OCI-LY7 (cell line): ENCODE data around the gene SPOCK1. TPM values are rescaled to one million over a fixed set of nuclear protein-coding genes. Genes with fewer than 3 reads are reported as not detected.

Experiments
- BruUV-seq: library from RNA; stranded (reverse); fragments of 400-500 nt; replicated peaks from 2 replicates; lab custom pipeline; 2021; lab: Mats Ljungman, UMichigan
- CTCF ChIA-PET: fragments of 300-600 bp; sonication (Branson Sonifier 250); formaldehyde crosslinking; loops from one replicate; lab custom pipeline; 2022; ENCODE audit warnings: antibody characterized with exemption; ENCODE audit not compliant: unreplicated experiment; lab: Charles Lee
- POLR2A ChIA-PET: fragments of 300-600 bp; sonication (Branson Sonifier 250); formaldehyde crosslinking; loops from one replicate; lab custom pipeline; 2022; ENCODE audit warnings: antibody characterized with exemption; lab: Charles Lee
- DNase-seq: peaks from one replicate; pipeline ENCODE4 v3.0.0-alpha.2; 2015; ENCODE audit warnings: low spot score
- H2AFZ ChIP-seq: fragments of 200-600 bp; sonication (generic), shearing (Covaris generic); 2 replicates; pipeline ENCODE4 v1.6.1; 2014; ENCODE audit warnings: mild to moderate bottlenecking, antibody characterized with exemption, low read length, moderate library complexity
- H3K27ac ChIP-seq: fragments of 200-600 bp; sonication (generic); 2 replicates; pipeline ENCODE4 v1.5.1; 2014; ENCODE audit warnings: mixed run types, low read depth, mild to moderate bottlenecking, moderate library complexity, low read length, inconsistent platforms; ENCODE audit not compliant: poor library complexity, severe bottlenecking
- H3K36me3 ChIP-seq: fragments of 200-600 bp; sonication (generic); 2 replicates; pipeline ENCODE4 v1.6.1; 2014; ENCODE audit warnings: mild to moderate bottlenecking, antibody characterized with exemption, low read length, moderate library complexity, mixed read lengths; ENCODE audit not compliant: insufficient read depth
- H3K4me1 ChIP-seq: fragments of 200-600 bp; sonication (generic); 2 replicates; pipeline ENCODE4 v1.5.1; 2014; ENCODE audit warnings: mild to moderate bottlenecking, low read length; ENCODE audit not compliant: insufficient read depth, poor library complexity, severe bottlenecking
- H3K4me2 ChIP-seq: fragments of 200-600 bp; sonication (generic); 2 replicates; pipeline ENCODE4 v1.6.1; 2014; ENCODE audit warnings: mild to moderate bottlenecking, low read length
- H3K4me3 ChIP-seq: fragments of 200-600 bp; sonication (generic); 2 replicates; pipeline ENCODE4 v1.5.1; 2014; ENCODE audit warnings: mild to moderate bottlenecking, low read depth, low read length; ENCODE audit not compliant: poor library complexity, severe bottlenecking
- H3K79me2 ChIP-seq: fragments of 200-600 bp; sonication (generic); 2 replicates; pipeline ENCODE4 v1.6.1; 2016; ENCODE audit warnings: low read depth, mild to moderate bottlenecking, low read length, moderate library complexity, mixed read lengths; ENCODE audit not compliant: insufficient read depth
- H3K9me2 ChIP-seq: fragments of 200-600 bp; sonication (generic); 2 replicates; pipeline ENCODE4 v1.6.1; 2016; ENCODE audit warnings: mild to moderate bottlenecking, low read length, mixed read lengths; ENCODE audit not compliant: insufficient read depth
- H3K9me3 ChIP-seq: fragments of 200-600 bp; sonication (generic); 2 replicates; pipeline ENCODE4 v1.6.1; 2014; ENCODE audit warnings: mild to moderate bottlenecking, mixed run types, low read length, mixed read lengths
- H4K20me1 ChIP-seq: fragments of 200-600 bp; sonication (generic); 2 replicates; pipeline ENCODE4 v1.6.1; 2014; ENCODE audit warnings: mild to moderate bottlenecking, antibody characterized with exemption, low read length, moderate library complexity, mixed read lengths; ENCODE audit not compliant: insufficient read depth
- EZH2phosphoT487 ChIP-seq: fragments of 200-600 bp; sonication (generic); IDR thresholded peaks from 2 replicates; pipeline ENCODE4 v1.6.1; 2018; ENCODE audit warnings: low read depth, borderline replicate concordance, mild to moderate bottlenecking, mixed run types, antibody characterized with exemption, low read length, moderate library complexity, mixed read lengths
- intact Hi-C: fragments of 100-400 bp; cut with micrococcal nuclease; formaldehyde crosslinking; loops from one replicate; pipeline ENCODE4 v1.10.0; 2022; ENCODE audit not compliant: unreplicated experiment
- total RNA-seq, 2 experiments: library from RNA; depleted of rRNA in 1 of 2; stranded (reverse); fragments of >200 nt in 1 of 2; shearing (Covaris generic) in 1 of 2; gene quantifications; 2 replicates each; pipeline ENCODE4 v1.2.3, GENCODE V29; 2014 to 2022
- TF ChIP-seq, protein P1 (sequence below): fragments of 200-600 bp; sonication (generic); conservative IDR thresholded peaks from 2 replicates; pipeline ENCODE4 v1.5.1; 2014; ENCODE audit warnings: mild to moderate bottlenecking, antibody characterized with exemption, low read length, moderate library complexity, mixed read lengths

SPOCK1 gene
- total RNA-seq, 2 experiments from 2014 or later: 0.29 to 1.5 TPM

GRCh38 chr5:137303509-137303908 lies 195.6 kb downstream of the SPOCK1 start:
- Histone ChIP-seq H2AFZ (no peak overlapping the region), H3K4me1 (no peaks in the 10 kb centered on the region), H3K36me3 (no peaks in the 10 kb centered on the region), H3K27ac (no peak overlapping the region), H4K20me1 (no peaks in the 10 kb centered on the region), H3K4me2 (no peak overlapping the region), H3K9me2 (no peaks in the 10 kb centered on the region), H3K4me3 (no peak overlapping the region), H3K79me2 (no peaks in the 10 kb centered on the region), H3K9me3 (no peaks in the 10 kb centered on the region)
- TF ChIP-seq EZH2phosphoT487: no peak
- TF ChIP-seq, protein P1, sequence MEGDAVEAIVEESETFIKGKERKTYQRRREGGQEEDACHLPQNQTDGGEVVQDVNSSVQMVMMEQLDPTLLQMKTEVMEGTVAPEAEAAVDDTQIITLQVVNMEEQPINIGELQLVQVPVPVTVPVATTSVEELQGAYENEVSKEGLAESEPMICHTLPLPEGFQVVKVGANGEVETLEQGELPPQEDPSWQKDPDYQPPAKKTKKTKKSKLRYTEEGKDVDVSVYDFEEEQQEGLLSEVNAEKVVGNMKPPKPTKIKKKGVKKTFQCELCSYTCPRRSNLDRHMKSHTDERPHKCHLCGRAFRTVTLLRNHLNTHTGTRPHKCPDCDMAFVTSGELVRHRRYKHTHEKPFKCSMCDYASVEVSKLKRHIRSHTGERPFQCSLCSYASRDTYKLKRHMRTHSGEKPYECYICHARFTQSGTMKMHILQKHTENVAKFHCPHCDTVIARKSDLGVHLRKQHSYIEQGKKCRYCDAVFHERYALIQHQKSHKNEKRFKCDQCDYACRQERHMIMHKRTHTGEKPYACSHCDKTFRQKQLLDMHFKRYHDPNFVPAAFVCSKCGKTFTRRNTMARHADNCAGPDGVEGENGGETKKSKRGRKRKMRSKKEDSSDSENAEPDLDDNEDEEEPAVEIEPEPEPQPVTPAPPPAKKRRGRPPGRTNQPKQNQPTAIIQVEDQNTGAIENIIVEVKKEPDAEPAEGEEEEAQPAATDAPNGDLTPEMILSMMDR: no peak
- intact Hi-C loops: no loop called here
- BruUV-seq: no TSS peak
- no peak for DNase-seq
- ChIA-PET CTCF (no interaction called here), POLR2A (no interaction called here)

GRCh38 chr5:137300411-137301240 lies 198.5 kb downstream of the SPOCK1 start:
- Histone ChIP-seq H2AFZ (no peak overlapping the region), H4K20me1 (no peaks in the 10 kb centered on the region), H3K9me3 (no peaks in the 10 kb centered on the region), H3K27ac (no peak overlapping the region), H3K4me3 (no peak overlapping the region), H3K4me1 (no peaks in the 10 kb centered on the region), H3K4me2 (no peak overlapping the region), H3K79me2 (no peaks in the 10 kb centered on the region), H3K36me3 (no peaks in the 10 kb centered on the region), H3K9me2 (no peaks in the 10 kb centered on the region)
- ChIA-PET POLR2A (no interaction called here), CTCF (no interaction called here)
- intact Hi-C loops: no loop called here
- no TSS peak for BruUV-seq
- DNase-seq: no peak
- TF ChIP-seq EZH2phosphoT487: no peak
- TF ChIP-seq, protein P1: no peak

- TF ChIP-seq EZH2phosphoT487: no peak
- TF ChIP-seq, protein P1: no peak
- CTCF ChIA-PET: no interaction called here
Observed at GRCh38 chr5:137296213-137296781, 202.8 kb downstream of the SPOCK1 start.

More at GRCh38 chr5:137296213-137296781, 202.8 kb downstream of the SPOCK1 start:
- Histone ChIP-seq H3K27ac (no peak overlapping the region), H3K4me2 (no peak overlapping the region), H2AFZ (no peak overlapping the region), H3K36me3 (no peaks in the 10 kb centered on the region), H4K20me1 (no peaks in the 10 kb centered on the region), H3K4me1 (no peaks in the 10 kb centered on the region), H3K79me2 (no peaks in the 10 kb centered on the region), H3K9me2 (no peaks in the 10 kb centered on the region), H3K4me3 (no peak overlapping the region), H3K9me3 (no peaks in the 10 kb centered on the region)
- POLR2A ChIA-PET: interaction anchor here (0.5 kb wide), 1 partner anchor 108 kb away, joined by 4 read pairs; no protein-coding TSS in a partner anchor
- intact Hi-C loops: no loop called here
- DNase-seq: no peak
- no TSS peak for BruUV-seq
